DMS53 treated with DMSO at 0.1 percent for 48 hours (cell line): ENCODE results near the gene PVR.
A peak's percentile ranks its signal among the peaks of the same experiment; 100 is the strongest.
"Not testable (repeated sequence)": the region's sequence is repeated elsewhere in the genome, so short reads cannot be mapped to it uniquely, and the experiment has no call there.

ENCODE experiments used
- DNase-seq: peaks from one replicate; lab custom pipeline; 2025; ENCODE audit not compliant: unreplicated experiment; lab: John Stamatoyannopoulos, UW

PVR gene

DNA sequence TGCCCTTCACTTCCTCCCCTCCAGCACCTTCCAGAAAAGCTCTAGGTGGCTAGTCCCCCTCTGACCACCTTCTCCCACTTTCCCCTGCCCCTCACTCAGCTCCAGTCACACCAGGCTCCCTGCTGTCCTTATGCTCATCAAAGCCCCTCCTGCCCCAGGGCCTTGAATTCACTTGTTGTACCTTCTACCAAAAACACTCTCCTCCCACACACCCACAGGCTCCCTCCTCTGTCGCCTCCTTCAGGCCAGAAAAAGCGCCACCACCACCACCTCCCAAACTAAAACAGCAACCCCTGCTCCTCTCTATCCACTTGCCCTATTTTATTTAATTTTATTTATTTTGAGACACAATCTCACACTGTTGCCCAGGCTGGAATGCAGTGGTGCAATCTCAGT, 50.5 kb downstream of the PVR start:
- DNase-seq, result no peak

DNA sequence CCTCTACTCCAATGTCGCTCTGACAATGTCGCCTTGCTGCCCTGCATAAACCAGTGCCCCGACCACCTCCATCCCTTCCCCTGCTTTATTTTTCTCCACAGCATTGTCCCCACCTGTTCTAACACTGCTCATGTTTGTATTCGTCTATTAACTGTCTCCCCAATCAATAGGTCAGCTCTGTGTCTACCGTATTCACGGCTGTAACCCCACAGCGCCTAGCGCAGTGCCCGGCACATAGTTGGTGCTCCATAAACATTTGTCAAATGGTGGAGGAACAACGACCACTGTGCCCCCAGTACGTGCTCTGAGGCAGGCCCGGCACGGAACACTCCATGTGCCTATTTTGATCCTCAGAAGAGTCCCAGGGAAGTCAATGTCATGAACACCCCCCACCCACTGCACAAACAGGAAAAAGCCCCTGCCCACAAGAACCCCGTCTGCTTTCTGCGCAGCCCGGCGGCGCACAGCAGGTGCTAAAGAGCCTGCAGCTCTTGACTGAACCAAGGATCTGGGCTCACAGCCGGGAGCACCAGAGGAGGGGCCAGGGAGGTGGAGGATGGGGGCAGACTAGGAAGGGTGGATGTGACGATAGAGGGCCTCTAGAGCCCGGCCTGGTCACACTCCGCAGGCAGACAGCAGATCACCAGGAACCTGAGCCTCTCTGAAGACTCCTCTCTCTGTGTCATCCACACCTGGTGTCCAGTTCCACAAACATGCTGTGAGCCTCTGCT, 53.4 kb downstream of the PVR start:
- peak; percentile 88 for DNase-seq

DNA sequence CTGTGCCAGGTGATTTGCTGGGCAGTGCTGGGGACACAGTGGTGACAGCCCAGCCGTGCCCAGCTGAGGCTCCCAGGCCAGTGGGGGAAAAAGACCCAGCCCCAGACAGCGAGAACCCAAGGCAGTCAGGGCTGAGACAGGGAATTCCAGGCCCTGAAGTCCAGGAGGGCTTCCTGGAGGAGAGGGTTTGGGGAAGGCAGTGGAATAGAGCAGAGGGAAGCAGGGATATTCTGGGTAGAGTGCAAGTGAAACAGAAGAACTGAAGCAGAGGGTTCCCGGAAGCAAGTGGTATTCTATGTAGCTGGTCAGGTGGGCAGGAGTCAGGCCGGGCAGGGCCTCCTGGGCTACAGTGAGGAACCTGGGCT, 53.9 kb downstream of the PVR start:
- no peak for DNase-seq

DNA sequence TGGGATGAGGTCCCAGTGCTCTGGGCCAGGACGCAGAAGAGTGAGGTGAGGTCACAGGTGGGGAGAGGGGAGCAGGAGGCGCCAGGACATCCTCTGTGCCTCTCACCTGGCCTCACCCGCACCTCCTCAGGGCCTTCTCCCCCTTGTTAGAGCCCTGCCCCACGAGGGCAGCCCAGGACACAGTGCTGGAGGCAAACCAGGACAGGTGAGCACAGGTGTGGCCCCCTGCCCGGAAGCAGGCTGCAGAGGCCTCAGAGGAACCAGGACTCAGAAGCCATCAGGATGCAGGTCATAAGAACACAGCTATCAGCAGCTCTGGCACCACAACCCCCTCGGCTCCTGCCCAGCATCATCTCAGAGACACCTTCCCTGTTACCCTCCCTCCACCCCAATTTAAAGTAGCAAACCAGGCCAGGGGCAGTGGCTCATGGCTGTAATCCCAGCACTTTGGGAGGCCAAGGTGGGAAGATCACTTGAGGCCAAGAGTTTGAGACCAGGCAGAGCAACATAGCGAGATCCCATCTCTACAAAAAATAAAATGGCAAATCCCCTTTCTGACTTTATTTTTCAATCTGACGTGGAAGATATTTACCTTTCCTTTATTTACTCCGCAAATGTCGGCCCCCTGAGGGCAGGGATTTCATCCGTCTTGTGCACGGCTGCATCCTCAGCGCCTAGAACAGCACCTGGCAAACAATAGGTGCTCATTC, 54.9 kb downstream of the PVR start, which contains the start of gene CEACAM16:
CEACAM16 (plus strand) TSS at position 660 of the 710 bp plus-strand sequence. CDS start 2,306 bp downstream, outside the sequence.
- no peak for DNase-seq

DNA sequence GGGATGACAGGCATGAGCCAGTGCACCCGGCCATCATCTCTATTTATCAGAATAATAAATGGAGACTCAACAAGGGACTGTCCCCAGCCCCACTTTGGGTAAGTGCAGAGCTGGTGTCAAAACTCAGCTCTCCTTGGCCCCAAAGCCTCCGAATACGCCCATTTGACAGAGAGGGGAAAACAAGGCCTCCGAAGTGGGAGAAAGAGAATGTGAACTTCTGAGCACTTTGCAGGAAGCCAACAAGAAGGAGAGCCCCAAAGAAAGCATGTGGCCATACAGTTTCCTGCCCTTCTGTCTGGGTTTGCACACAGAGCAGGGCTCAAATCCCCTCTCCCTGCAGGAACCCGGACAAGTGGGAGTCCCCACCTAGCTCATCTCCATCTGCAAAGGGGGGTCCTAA, 56.8 kb downstream of the PVR start:
- DNase-seq, result no peak

DNA sequence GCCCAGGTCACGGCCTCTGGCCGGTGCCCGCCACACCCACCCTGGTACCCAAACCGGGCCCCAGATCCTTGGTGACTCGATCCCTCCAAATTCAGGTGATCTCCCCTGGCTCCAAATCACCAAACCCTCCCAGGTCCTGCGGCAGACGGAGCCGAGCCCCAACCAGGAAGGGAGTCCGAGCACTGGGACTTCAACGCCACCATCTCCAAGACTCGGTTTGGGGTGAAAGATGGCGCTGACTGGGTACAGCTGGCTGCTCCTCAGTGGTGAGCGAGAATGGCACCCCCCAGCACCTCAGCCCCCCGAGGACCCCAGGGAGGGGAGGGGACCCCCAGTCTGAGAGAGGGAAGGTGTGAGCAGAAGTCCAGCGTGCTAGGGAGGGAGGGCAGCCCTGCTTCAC, 57.5 kb downstream of the PVR start:
- no peak for DNase-seq

DNA sequence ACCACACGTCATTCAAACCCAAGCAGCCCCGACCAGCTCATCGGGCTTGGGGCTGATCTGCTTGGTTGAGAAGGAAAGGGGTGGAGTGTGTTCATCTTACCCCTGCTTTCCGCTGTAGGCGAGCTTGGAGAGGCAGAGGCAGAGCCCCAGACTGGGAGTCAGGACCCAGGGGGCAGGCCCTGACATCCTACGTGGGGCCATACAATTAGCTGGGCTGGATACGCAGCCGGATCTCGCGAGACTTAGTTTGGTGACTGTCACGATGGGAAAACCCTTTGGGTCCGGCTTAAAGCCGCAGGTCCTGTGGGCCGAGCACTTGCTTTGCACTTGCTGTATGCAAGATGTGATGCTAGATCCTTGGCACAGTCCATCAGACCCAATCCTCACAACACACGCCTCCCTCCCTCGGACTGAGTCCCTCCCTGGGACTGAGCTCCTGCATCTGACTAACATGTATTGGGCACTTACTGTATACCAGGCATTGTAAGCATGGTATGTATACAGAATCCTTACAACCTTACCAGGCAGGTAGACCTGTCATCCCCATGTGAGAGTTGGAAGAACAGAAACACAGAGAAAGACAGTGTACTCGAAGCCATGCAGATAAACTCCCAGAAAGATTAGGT, 59.0 kb downstream of the PVR start:
- DNase-seq, result no peak

DNA sequence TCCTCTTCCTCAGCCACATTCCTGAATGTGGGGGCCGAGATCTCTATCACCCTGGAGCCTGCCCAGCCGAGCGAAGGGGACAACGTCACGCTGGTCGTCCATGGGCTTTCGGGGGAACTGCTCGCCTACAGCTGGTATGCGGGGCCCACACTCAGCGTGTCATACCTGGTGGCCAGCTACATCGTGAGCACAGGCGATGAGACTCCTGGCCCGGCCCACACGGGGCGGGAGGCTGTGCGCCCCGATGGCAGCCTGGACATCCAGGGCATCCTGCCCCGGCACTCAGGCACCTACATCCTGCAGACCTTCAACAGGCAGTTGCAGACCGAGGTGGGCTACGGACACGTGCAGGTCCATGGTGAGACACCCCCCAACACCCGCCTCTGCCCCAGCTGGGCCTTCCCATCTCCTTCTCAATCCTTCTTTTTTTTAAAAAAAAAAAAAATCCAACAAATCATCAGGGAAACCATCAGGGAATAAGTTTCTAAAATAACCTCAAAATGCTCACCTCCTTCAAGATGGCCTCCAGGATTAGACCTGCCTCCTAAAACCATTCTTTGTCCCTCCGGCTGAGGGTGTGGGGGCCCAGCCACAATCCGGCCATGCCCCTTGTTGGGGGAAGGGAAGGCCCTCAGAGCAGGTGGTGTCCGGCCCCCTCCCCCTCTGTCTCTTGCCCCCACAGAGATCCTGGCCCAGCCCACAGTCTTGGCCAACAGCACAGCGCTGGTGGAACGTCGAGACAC, 59.8 kb downstream of the PVR start:
- no peak for DNase-seq

DNA sequence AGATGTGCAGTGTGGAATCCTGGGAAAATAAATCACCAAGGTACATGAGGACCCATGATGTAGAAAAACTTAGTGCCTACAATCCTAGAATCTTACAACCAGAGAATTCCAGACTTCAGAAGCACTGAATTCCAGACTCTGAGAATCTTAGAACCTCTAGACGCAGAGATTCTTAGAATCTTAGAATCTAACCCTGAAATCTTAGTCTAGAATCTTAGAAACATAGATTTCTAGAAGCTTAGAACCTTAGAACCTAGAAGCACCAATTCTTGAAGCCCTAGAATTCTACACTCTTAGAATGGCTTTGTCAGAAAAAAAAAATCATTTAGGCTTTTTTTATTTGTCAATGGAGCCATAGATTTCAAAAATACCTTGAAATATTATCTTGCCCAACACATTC, 61.3 kb downstream of the PVR start:
- no peak for DNase-seq

DNA sequence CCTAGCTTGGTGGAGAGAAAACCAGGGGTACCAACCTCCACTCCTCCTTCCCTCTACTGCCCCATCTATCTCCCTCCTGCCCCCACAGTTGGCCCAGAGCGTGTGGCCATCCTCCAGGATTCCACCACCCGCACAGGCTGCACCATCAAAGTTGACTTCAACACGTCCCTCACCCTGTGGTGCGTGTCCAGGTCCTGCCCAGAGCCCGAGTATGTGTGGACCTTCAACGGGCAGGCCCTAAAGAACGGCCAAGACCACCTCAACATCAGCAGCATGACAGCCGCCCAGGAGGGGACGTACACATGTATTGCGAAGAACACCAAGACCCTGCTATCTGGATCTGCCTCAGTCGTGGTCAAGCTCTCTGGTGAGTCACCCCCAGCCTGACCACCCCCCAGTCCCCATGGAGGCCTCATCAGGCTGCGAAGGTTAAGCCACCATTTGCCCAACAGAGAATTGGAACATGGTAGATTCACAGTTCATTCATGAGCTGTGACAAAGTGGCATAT, 61.8 kb downstream of the PVR start:
- DNase-seq, result no peak

DNA sequence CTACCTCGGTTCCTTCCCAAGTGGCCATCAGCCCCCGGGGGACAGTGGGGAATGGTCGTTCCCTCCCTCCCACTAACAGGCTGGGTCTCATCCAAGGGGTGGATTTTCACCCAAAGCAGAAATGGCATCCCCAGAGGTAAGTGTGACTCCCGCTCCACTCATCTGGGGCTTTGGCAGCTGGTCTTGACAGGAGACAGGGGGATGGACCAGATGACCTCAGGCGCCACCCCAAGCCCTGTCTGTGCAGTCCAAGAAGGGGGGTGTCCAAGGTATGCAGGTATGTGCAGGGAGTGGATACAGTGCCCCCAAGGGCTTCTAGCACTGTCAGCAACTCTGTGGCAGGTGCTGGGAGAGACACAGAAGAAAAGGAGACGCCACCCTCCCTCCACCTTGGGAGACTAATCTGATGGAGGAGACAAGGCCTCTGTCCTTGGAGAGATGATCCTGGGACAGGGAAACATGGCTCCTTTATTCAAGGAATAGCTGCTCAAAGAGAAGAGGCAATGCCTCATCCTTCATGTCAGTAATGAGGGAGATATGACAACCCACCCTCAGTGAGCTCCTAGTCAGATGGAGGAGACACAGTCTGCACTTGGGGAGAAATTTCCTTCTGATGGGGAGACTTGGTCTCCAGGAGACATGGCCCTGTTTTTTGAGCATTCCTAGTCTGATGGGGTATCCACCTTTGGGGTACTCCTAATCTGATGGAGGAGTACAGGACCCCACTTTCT, 63.0 kb downstream of the PVR start:
- DNase-seq, result no peak

DNA sequence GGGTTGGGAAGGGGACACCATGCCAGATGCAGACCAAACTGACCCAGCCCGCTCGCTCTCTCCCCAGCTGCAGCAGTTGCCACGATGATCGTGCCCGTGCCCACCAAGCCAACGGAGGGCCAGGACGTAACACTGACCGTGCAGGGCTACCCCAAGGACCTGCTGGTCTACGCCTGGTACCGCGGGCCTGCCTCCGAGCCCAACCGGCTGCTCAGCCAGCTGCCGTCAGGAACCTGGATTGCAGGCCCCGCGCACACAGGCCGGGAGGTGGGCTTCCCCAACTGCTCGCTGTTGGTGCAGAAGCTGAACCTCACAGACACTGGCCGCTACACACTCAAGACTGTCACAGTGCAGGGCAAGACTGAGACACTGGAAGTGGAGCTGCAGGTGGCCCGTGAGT, 64.1 kb downstream of the PVR start:
- DNase-seq, result no peak

DNA sequence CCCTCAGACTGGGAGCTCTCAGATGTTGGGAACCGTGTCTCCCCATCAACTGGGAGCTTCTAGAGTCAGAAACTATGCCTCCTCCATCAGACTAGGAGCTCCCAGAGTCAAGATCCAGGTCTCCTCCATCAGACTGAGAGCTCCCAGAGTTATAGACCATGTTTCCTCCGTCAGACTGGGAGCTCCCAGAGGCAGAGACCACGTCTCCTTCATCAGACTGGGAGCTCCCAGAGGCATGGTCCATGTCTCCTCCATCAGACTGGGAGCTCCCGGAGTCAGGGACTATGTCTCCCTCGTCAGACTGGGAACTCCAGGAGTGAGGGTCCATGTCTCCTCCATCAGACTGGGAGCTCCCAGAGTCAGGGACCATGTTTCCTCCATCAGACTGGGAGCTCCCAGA, 65.2 kb downstream of the PVR start:
- no peak for DNase-seq

DNA sequence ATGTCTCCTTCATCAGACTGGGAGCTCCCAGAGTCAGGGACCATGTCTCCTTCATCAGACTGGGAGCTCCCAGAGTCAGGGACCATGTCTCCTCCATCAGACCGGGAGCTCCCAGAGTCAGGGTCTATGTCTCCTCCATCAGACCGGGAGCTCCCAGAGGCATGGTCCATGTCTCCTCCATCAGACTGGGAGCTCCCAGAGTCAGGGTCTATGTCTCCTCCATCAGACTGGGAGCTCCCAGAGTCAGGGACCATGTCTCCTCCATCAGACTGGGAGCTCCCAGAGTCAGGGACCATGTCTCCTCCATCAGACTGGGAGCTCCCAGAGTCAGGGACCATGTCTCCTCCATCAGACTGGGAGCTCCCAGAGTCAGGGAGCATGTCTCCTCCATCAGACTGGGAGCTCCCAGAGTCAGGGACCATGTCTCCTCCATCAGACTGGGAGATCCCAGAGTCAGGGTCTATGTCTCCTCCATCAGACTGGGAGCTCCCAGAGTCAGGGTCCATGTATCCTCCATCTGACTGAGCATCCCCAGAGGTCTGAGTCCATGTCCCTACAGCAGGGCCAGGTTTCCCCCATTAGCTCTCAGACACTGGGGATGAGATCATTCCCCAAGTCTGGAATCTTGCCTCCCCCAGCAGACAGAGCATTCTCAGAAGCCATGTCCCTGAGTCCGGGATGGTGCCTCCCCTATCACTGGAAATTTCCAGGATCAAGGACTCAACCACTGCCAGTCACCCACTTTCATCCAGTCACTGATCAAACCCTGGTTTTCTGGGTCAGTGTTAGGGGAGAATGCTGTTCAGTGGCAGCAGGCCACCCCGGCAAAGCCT, 65.9 kb downstream of the PVR start:
- not testable (repeated sequence) for DNase-seq

DNA sequence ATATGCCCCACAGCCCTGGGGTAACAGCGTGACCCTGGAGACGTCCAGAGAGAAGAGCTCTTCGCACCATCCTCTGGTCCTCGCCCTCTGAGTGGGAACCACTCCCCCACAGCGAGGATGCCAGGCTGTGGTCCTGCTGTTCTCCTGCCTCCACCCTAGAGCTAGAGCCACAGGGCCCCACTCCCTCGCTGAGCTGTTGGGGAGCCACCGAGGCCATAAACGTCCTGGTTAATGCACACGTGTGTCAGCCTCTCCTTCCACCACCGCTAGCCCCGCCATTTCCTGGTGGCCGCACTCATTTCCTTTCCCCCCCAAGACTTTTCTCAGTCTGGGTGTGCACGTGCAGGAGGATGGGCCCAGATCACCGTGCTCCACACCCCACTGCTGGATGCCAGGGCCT, 66.8 kb downstream of the PVR start:
- no peak for DNase-seq

DNA sequence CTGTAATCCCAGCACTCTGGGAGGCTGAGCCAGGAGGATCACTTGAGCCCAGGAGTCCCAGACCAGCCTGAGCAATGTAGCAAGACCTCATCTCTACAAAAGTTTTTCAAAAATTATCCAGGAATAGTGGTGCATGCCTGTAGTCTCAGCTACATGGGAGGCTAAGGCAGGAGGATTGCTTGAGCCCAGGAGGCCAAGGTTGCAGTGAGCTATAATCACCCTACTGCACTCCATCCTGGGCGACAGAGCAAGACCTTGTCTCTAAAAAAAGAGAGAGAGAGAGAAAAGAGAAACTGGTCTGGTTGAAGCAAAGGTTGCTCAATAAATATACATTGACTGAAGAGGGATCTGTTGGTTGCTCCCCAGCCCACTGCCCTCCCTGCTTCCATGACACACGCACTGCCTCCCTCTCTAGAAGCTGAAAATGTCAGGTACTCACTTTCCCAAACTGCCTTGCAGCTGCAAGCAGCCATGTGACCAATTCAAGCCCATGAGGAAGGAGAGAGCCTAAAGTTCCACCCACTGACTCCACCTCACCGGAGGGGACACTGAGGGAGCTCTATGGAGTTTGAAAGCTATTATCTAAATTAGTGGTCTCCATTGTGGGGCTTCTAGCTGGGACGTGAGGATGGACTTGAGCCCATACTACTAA, 69.3 kb downstream of the PVR start:
- DNase-seq, result no peak
